DMS153 treated with DMSO at 0.1 percent for 48 hours (cell line): Measurements from ENCODE around the gene UGGT1.

Experiments
- DNase-seq: peaks from one replicate; lab custom pipeline; 2025; ENCODE audit not compliant: unreplicated experiment; lab: John Stamatoyannopoulos, UW

Gene UGGT1, protein sequence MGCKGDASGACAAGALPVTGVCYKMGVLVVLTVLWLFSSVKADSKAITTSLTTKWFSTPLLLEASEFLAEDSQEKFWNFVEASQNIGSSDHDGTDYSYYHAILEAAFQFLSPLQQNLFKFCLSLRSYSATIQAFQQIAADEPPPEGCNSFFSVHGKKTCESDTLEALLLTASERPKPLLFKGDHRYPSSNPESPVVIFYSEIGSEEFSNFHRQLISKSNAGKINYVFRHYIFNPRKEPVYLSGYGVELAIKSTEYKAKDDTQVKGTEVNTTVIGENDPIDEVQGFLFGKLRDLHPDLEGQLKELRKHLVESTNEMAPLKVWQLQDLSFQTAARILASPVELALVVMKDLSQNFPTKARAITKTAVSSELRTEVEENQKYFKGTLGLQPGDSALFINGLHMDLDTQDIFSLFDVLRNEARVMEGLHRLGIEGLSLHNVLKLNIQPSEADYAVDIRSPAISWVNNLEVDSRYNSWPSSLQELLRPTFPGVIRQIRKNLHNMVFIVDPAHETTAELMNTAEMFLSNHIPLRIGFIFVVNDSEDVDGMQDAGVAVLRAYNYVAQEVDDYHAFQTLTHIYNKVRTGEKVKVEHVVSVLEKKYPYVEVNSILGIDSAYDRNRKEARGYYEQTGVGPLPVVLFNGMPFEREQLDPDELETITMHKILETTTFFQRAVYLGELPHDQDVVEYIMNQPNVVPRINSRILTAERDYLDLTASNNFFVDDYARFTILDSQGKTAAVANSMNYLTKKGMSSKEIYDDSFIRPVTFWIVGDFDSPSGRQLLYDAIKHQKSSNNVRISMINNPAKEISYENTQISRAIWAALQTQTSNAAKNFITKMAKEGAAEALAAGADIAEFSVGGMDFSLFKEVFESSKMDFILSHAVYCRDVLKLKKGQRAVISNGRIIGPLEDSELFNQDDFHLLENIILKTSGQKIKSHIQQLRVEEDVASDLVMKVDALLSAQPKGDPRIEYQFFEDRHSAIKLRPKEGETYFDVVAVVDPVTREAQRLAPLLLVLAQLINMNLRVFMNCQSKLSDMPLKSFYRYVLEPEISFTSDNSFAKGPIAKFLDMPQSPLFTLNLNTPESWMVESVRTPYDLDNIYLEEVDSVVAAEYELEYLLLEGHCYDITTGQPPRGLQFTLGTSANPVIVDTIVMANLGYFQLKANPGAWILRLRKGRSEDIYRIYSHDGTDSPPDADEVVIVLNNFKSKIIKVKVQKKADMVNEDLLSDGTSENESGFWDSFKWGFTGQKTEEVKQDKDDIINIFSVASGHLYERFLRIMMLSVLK (N-terminal part only)

DNA sequence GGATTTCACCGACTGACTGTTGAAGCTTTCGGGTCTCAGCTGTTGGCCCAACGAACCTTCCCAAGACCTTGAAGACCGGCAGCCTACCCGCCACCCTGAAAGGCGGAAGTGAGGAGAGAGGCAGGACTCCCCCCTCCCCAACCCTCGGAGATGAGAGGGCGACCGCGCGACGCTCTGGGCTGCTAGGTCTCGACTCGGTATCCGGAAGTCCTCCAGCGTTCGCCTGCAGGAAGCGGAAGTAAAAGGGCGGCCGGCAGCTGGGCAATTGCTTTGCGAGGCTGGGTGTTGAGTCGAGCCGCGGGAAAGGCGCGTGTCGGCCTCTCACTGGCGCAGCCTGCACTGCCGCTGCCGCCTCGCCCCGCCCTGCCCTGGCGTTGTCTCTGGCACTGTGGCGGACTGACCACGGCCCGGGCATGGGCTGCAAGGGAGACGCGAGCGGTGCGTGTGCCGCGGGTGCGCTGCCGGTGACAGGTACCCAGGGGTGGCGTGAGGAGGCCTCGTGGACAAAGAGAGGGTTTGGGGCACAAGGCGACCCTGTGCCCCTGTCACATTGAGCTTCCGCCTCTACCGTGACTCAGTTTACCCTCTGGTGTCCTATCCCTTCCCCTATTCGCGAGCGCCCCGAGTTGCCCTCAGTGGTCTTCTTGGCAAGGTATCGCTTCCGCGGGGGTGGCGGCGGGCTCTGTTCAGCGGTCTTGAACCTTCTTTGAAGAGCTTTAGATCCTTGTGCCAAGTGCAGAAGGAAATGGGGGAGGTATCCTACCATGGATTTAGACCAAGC is at the start of gene UGGT1:
Gene UGGT1, plus strand, starts transcription at position 256 of the 781 bp plus-strand sequence. Its CDS starts 158 bp downstream, at position 414.
- peak; percentile 95 for DNase-seq

DNA sequence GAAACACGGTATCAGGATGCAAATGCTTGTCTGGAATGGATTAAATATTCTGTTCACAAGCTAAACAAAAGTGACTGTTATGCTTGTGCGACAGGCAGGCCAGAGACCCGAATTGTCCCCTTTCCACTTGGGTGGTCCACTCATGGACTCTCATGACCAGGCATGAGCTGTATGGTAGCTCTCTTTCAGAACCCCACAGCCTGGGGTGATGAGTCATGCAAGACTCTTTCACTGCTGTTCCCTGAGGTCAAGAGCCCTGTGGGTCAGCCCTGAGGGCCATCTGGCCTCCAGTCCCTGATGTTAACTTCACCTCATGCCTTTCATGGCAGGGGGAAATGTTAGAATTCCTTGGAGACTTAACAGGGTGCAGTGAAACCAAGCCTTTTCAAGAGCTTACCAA is 49.4 kb upstream of the UGGT1 start:
- DNase-seq = no peak

DNA sequence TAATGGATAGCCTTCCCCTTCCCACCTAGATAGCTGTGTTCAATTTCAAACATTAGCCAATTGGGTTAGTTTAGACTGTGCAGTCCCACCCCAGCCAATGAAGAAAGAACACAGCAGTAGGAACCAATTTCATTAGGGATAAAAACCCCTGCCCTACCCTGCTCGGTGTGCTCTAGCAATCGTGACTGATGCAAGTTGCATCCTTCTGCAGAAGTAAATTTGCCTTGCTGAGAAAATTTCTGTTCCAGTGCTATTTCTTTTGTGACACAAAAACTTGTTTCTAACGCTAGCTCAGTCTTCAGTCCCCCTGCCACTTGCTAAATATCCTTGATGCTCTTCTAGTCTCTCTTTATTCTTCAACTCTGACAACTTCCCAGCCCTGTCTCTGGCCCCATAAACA is 48.0 kb upstream of the UGGT1 start:
- DNase-seq = no peak

DNA sequence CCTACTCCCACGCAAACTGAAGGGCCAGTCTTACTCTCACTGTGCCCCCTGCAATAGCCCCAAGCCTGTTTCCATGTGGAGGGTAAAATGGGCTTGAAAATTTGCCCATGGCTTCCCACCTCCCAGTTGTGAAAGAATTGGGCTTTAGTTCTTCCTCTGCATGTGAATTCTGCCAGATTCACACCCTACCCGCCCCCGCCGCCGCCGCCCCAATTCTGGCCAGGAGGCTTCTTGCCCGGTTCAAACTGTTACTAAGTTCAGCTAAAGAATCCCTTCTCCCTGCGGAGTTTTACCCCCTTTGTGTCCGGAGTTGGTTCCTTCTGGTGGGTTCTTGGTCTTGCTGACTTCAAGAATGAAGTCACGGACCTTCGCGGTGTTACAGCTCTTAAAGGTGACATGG is 37.7 kb upstream of the UGGT1 start:
- no peak for DNase-seq

DNA sequence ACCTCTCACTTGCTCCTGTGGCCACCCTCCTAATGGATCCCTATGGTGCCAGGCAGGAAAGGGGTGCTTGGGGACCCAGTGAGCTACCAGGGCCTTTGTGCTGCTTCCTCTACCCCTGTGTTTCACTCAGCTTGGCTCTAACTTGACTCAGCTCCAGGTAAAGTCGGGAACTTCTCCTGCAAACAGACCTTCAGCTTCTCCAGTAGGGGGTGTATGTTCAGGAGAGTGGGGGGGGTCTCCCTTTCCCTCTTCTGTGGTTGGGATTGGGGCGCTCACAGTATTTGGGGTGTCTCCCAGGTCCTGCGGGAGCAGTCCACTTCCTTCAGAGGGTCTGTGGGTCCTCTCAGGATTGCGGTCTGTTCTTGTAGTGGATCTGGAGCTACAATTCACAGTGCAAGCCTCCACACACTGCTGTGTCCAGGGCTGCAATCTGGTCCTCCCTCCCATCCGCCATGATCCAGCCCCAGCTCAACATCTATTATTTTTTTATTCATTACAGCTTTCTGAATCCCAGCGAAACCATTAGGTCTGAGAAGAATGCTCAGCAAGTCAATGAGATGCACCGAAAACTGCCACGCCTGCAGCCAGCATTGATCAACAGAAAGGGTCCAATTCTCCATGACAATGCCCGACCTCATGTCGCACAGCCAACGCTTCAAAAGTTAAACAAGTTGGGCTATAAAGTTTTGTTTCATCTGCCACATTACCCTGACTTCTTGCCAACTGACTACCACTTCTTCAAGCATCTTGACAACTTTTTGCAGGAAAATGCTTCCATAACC is 36.7 kb upstream of the UGGT1 start:
- no peak for DNase-seq

DNA sequence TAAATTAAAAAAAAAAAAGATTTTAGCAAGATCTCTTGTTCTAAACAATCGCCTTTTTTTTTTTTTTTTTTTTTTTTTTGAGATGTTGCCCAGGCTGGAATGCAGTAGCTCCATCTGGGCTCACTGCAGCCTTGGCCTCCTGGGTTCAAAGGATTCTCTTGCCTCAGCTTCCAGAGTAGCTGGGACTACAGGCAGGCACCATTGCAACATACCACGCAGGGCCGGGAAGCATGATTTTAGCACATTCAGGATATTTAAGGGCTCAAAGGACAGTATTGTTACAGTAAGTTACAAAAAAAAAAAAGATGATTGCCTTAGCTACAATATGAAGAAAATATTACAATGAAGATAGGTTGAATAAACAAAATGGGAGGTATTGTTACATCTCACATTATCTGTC is 33.7 kb upstream of the UGGT1 start:
- no peak for DNase-seq

DNA sequence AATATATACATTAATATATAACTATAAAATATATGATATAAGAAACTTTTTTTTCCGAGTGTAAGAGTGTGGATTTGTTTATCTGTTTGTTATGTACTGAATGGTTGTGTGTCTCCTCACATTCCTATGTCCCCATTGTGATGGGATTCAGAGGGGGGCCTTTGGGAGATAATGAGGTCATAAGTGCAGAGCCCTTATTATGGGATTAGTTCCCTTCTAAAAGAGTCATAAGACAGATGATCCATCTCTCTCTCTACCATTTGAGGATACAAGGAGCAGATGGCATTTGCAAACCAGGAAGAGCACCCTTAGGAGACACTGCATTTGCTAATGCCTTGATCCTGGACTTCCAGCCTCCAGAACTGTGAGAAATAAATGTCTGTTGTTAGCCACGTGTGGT is 32.9 kb upstream of the UGGT1 start:
- no peak for DNase-seq

DNA sequence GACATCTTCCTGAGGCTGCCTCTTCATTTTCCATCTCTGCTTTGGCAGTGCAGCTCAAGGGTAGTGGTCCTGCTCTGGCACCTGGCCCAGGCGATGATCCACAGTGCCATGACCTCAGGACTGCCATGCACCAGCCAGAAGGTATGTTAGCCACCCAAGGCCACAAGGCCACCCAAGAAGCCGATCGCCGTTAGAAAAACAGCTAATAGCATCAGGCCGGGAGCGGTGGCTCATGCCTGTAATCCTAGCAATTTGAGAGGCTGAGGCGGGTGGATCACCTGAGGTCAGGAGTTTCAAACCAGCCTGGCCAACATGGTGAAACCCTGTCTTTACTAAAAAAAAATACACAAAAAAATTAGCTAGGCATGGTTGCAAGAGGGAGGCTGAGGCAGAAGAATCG is 28.4 kb upstream of the UGGT1 start:
- DNase-seq = no peak

DNA sequence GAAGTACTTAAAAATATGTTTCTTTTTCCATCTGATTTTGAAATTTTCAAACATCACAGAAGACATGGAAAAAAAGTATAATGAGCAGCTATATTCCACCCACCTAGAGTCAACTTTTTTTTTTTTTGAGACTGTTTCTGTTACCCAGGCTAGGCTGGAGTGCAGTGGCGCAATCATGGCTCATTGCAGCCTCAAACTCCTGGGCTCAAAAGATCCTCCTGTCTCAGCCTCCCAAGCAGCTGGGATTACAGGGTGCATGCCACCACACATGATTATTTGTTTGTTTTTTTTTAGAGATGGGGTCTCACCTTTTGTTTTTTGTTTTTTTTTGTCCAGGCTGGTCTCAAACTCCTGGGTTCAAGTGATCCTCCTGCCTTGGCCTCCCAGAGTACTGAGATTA is 26.6 kb upstream of the UGGT1 start:
- no peak for DNase-seq

DNA sequence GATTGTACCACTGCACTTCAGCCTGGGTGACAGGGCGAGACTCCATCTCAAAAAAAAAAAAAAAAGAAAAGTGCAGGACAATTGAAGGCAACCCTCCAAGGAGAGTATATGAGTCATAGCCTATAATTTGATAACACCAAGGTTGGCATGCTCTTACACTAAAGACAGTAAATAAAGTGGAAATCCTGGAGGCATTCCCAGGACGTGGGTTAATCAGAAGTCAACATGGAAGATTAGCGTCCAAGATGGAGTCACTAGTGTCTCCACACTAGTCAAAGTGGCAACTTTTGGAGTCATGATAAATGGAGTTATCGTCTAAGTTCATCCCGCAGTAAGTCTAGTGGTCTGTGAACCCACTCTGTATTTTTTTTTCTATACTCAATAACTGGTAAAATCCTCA is 21.2 kb upstream of the UGGT1 start:
- no peak for DNase-seq

DNA sequence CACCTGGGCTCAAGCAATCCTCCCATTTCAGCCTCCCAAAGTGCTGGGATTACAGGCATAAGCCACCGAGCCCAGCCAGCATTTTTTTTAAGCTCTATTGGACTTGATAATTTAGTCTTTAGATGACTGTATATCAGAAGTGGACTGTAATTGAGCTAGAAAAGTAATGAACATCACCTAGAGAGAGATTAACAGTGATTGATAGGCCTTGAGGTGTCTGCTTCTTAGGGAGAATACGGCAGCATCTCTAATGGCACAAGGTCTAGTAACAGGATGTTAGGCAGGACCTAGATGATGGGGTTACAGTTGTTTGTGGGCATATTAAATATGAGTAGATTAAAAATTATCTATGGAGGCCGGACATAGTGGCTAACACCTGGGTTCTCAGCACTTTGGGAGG is 17.7 kb upstream of the UGGT1 start:
- no peak for DNase-seq

DNA sequence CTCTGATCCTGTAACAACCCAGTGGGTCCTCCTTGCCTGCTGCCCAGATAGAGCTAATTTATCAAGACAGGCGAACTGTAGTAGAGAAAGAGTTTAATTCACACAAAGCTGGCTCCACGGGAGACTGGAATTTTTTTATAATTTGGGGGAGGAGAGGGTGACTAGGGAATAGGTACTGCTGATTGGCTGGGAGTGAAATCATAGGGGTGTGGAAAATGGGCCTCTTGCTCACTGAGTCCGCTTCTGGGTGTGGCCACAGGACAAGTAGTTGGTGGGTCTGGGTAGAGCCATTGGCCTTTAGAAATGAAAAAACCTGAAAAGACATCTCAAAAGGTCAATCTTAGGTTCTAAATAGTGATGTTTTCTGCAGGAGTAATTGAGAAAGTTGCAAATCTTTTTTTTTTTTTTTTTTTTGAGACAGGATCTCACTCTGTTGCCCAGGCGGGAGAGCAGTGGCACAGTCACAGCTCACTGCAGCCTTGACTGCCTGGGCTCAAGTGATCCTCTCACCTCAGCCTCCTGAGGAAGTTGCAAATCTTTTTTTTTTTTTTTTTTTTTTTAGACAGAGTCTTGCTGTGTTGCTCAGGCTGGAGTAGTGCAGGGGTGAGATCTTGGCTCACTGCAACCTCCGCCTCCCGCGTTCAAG is 14.4 kb upstream of the UGGT1 start:
- no peak for DNase-seq

DNA sequence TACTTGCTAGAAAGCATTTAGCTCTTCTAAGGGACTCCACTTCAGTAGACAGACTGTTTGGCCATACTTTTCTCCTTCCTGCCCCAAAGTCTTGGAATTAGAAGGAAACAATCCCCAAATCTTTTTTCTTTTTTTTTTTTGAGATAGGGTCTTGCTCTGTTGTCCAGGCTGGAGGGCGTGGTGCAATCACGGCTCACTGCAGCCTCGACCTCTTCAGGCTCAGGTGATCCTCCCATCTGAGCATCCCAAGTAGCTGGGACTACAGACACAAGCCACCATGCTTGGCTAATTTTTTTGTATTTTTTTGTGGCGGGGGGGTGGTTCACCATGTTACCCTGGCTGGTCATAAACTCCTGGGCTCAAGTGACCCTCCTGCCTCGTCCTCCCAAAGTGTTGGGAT is 6.2 kb upstream of the UGGT1 start:
- DNase-seq = no peak

DNA sequence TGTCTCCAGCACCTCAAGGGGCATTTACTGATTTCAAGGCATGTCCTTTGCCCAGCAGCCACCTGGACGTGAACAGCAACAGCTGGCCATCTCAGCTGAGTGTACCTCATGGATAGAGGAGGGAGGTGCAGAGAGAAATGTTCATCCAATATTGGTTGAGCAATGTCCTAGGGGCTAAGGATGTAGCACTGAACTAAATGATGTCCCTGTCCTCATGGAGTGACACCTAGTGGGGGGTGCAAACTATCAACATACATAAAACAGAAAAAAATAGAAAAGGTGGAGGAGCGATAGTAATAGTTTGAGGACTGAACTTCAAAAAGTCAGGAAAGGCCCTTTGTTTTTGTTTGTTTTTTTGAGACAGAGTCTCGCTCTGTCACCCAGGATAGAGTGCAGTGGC is 4.8 kb upstream of the UGGT1 start:
- no peak for DNase-seq

DNA sequence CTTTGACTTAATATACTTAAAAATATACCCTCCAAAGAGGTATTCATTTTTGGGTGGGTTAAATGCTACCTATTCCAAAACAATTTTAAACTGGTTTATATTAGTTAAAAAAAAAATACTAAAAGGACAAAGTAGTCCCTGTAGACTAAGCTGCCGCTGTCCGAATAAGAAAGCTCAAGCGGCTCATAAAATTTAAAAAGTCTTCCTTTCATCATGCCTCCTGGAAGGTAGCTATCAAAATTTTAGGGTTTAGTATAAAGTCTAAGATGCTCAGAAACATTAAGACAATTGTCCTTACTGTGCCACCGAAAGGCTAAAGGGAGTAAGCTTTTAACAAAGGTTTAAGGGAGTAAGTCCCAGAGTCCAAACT is 440 bp upstream of the UGGT1 start:
- no peak for DNase-seq

DNA sequence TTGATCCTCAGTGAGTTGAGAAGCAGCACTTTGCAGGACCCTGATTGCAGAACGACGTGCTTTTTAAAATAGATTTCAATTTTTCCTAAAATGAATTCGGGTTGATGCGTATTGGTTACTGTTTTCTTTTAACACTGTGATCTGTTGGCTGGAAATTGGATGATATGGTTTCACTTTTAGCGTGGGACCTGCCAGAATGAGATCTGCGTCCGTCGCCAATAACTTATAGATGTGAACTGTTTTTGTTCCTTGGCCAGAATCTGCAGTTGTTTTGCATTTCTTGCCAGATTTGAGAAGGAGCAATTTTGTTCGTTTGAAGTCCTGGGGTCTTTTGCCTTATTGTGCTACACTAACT is 703 bp downstream of the UGGT1 start:
- DNase-seq = no peak

DNA sequence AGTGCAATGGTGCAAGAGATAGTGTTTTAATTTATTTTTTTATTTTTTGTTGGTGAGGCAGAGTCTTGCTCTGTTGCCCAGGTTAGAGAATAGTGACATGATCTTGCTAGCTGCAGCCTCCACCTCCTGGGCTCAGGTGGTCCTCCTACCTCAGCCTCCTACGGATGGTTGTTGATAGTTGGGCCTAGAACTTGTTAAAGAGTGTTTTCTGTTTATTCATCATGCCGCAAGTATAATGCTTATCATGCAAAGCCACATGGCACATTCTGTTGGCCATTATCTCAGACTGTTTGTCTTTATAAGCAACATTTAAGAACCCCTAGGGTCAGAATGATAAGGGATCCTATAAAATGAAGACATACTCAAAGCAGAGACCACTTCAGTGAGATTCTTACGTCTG is 1.7 kb downstream of the UGGT1 start:
- no peak for DNase-seq

DNA sequence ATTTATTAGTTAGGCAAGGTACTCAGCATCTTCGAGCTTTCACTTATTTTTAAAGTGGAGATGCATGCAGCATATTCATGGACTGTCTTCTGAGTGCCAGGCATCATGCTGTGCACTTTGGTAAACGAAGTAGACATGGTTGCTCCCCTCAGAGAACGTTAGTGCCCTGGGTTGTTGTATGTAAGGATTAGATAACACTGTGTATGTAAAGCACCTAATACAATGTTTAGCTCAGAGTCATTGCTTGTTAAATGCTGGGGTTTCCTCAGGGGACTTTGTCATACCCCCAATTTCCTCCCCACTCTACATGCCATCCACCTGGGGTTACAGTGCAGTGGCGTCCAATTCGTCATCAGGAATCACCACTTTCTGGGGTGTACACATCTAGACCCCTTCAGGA is 2.8 kb downstream of the UGGT1 start:
- DNase-seq = no peak

DNA sequence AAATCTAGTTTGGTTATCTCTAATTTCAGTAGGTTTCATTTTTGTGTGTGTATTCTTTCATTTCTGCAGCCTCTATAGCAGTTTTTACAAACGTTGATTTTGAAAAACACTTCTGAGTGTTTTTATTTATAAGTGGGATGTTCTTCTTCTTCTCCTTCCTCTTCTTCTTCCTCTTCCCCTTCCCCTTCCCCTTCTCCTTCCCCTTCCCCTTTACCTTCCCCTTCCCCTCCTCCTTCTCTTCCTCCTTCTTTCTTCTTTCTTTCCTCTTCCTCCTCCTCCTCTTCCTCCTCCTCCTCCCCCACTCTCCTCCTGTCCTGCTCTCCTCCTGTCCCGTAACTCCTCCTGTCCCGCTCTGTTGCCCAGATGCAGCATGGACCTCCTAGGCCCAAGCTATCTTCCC is 4.2 kb downstream of the UGGT1 start:
- DNase-seq = no peak

DNA sequence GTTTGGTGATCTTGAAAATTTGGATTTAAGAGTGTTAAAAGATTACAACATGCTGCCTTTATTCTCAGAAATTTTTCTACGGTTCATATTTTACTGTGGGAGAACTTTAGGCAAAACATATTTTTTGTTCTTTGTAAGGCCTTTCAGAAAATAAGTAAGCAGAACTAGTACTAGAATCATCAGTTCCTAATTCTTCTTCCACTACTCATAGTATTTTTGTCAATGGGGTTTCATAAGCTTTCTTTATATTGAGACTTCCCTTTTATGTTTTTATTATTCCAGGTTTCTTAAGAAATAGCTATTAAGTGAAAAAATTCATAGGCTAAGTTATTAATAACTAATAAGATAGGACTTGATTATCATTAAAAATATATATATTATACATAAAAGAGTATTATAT is 12.4 kb downstream of the UGGT1 start:
- no peak for DNase-seq
